HG03045 (cell line): ENCODE measurements around the gene NPLOC4.
"Not testable (repeated sequence)": the region's sequence is repeated elsewhere in the genome, so short reads cannot be mapped to it uniquely, and the experiment has no call there.

Source experiments
- ATAC-seq: cut with Tn5 transposase; IDR thresholded peaks from one replicate; pipeline ENCODE4 v1.9.1; 2021; ENCODE audit warnings: mild to moderate bottlenecking, moderate library complexity; ENCODE audit not compliant: unreplicated experiment

The NPLOC4 gene

GRCh38 chr17:81589612-81590011 lies 47.3 kb downstream of the NPLOC4 start:
- ATAC-seq: no peak

- ATAC-seq: no peak
These were observed 50.8 kb downstream of the NPLOC4 start for GRCh38 chr17:81586096-81586495.

GRCh38 chr17:81584771-81585170 lies 52.1 kb downstream of the NPLOC4 start:
- ATAC-seq: not testable (repeated sequence)

GRCh38 chr17:81583589-81584342 lies 53.1 kb downstream of the NPLOC4 start:
- no peak for ATAC-seq

GRCh38 chr17:81582749-81583148 lies 54.2 kb downstream of the NPLOC4 start:
- ATAC-seq: no peak

GRCh38 chr17:81582341-81582740 lies 54.6 kb downstream of the NPLOC4 start:
- ATAC-seq: no peak

- no peak for ATAC-seq
These were observed 55.2 kb downstream of the NPLOC4 start for GRCh38 chr17:81581758-81582157.

- no peak for ATAC-seq
These were observed 56.4 kb downstream of the NPLOC4 start for GRCh38 chr17:81580481-81580880.

GRCh38 chr17:81579821-81580321 lies 57.0 kb downstream of the NPLOC4 start:
- no peak for ATAC-seq

GRCh38 chr17:81579298-81579697 lies 57.6 kb downstream of the NPLOC4 start:
- ATAC-seq: no peak

GRCh38 chr17:81578561-81579225 lies 58.2 kb downstream of the NPLOC4 start:
- ATAC-seq: no peak

GRCh38 chr17:81578038-81578441 lies 58.9 kb downstream of the NPLOC4 start:
- ATAC-seq: no peak

- no peak for ATAC-seq
These were observed 59.5 kb downstream of the NPLOC4 start for GRCh38 chr17:81577278-81578000.

- no peak for ATAC-seq
These were observed 60.2 kb downstream of the NPLOC4 start for GRCh38 chr17:81576621-81577277.

- ATAC-seq: no peak
These were observed 61.1 kb downstream of the NPLOC4 start for GRCh38 chr17:81575836-81576235.

GRCh38 chr17:81574643-81574956 lies 62.3 kb downstream of the NPLOC4 start:
- ATAC-seq: no peak

GRCh38 chr17:81573794-81574642 lies 62.9 kb downstream of the NPLOC4 start:
- no peak for ATAC-seq

- ATAC-seq: no peak
These were observed 64.2 kb downstream of the NPLOC4 start for GRCh38 chr17:81572563-81573168.

GRCh38 chr17:81570964-81571363 lies 65.9 kb downstream of the NPLOC4 start:
- no peak for ATAC-seq

GRCh38 chr17:81569986-81570514 lies 66.9 kb downstream of the NPLOC4 start:
- no peak for ATAC-seq
